ENCODE measurements around the gene HMGCS2.

Gene HMGCS2

DNA sequence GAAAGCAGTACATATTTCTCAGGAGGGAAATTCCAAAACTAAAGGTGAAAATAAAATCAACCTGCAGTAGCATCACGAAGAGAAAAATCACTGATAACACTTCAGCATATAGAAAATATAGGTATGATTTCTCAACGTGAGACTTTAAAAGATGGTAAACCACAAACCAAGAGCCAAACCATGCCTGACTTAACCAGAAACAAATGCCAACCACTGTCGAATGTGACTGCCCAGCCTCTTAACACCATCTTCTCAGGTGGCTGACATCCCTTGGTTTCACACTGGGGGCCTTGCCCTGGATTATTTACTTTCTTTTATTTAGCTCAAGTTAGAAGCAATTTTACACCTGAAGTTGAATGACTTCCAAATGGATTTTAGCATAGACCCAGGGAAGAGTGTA, 10.1 kb downstream of the HMGCS2 start:
- DNase-seq (ENCODE audit: low spot score) = no peak

- DNase-seq (ENCODE audit: low spot score) = no peak
These were observed 16.1 kb downstream of the HMGCS2 start for GRCh38 chr1:119752592-119752991.

- DNase-seq (ENCODE audit: low spot score) = no peak
These were observed 20.7 kb downstream of the HMGCS2 start for GRCh38 chr1:119748040-119748439.

- DNase-seq (ENCODE audit: low spot score) = no peak
These were observed 21.3 kb downstream of the HMGCS2 start for GRCh38 chr1:119747451-119747850.

GRCh38 chr1:119745034-119745433, 23.7 kb downstream of the HMGCS2 start:
- no peak for DNase-seq (ENCODE audit: low spot score)

- no peak for DNase-seq (ENCODE audit: low spot score)
These were observed 24.1 kb downstream of the HMGCS2 start for GRCh38 chr1:119744598-119744942.

- DNase-seq (ENCODE audit: low spot score) = peak; percentile 43
These were observed 24.7 kb downstream of the HMGCS2 start for GRCh38 chr1:119743776-119744597.

DNA sequence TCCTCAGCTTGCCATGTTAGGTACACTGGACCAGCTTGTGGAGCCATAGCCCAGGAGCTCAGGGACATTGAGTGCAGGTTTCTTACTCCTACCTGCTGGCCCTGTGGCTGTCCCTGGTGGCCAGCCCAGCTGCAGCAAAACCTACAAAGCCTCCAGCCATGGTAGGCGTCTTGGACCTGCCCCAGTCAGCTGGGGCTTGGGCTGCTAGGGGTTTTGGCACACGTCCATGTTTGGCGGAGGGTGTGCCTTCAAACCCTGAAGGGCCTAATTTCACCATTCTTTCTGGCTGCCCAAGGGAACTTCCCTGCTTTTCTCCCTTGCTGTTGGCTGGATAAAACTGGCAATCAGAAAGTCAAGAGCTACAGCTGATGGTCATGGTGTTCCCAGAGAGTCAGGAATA, 25.4 kb downstream of the HMGCS2 start:
- DNase-seq (ENCODE audit: low spot score) = no peak

- DNase-seq (ENCODE audit: low spot score) = no peak
These were observed 26.0 kb downstream of the HMGCS2 start for GRCh38 chr1:119742677-119743076.

- no peak for DNase-seq (ENCODE audit: low spot score)
These were observed 26.5 kb downstream of the HMGCS2 start for GRCh38 chr1:119742202-119742601.

DNA sequence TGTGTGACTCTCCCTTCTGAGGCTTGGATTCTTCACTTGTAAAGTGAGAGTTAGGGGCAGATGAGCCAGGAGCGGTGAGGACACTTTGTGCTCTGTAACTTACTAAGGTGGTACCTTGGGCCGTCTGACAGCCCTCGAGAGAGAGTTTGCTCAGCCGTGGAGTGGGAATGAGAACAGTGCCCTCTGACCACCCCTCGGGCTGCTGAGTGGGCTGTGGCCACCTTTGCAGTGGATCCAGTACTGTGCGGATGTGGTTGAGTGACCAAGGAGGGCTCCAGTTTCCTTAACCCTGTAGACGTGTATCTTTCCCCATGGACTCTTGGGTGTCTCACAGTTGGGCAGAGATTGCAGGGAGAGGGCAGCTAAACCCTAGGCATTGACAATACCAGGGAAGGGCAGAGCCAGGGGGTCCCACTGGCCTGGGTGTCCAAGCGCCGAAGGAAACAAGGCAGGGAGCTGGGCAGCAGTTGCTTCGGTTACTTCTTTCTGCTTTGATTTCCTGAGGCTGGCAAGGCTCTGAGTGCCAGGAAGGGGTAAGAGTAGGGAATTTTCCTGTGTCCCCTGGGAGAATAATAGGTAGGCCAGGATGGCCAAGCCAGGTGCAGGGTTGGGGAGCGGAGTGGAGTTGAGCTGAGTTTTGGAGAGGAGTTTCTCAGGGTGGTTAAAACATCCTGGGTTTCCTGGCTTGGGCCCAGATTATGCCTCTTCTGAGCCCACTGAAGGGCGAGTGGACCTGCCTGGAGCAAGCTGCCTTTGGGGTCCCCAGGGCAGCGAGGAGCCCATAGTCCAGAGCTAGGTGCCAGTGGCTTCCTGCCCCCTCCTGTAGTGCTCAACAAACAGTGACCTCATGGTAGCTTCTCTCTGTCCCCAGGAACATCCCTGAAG, 27.6 kb downstream of the HMGCS2 start:
- DNase-seq (ENCODE audit: low spot score) = no peak

DNA sequence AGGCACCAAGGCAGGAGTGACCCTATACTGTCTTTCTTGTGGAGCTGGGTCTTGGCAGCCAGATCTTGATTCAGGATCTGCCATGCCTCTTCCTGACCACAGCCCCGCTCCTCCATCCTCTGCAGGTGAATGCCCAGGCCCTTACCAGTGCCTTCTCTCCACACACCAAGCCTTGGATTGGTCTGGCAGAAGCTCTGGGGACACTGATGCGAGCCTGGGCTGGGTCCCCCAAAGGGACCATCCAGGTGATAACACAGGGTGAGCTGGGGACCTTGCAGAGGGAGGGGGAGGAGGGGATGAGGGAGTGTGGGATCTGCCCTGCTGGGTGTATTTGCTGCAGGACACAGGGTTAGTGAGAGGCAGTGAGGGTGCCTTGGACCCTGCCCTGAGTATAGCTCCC, 28.4 kb downstream of the HMGCS2 start:
- no peak for DNase-seq (ENCODE audit: low spot score)

GRCh38 chr1:119739150-119739549, 29.6 kb downstream of the HMGCS2 start:
- no peak for DNase-seq (ENCODE audit: low spot score)

DNA sequence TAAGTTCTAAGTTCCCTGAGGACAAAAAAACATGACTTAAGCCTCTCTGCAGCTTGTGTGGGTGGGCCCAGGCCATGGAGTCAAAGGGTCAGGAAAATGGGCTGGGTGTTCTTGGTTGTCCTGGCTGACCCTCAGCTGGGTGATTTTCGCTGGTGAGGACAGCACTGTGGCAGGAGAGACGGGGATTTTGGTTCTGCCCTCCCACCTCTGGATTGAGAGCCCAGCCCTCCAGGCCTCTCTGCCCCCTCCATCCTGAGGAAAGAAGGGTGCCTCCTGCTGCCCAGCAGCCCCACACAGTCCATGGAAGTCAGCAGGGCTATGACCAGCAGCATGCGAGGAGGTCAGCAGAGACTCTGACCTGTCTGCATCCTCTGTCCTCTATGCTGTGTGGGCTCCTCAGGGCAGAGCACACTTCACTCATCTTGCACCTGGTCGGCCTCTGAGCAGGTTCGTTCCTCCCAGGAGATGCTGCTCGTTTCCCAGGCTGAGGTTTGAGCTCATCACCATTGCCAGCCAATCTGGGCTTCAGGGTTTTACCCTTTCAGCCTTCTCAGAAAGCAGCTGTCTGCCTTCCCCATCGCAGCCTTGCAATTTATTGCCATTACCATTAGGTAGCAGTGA, 30.5 kb downstream of the HMGCS2 start:
- DNase-seq (ENCODE audit: low spot score) = no peak

DNA sequence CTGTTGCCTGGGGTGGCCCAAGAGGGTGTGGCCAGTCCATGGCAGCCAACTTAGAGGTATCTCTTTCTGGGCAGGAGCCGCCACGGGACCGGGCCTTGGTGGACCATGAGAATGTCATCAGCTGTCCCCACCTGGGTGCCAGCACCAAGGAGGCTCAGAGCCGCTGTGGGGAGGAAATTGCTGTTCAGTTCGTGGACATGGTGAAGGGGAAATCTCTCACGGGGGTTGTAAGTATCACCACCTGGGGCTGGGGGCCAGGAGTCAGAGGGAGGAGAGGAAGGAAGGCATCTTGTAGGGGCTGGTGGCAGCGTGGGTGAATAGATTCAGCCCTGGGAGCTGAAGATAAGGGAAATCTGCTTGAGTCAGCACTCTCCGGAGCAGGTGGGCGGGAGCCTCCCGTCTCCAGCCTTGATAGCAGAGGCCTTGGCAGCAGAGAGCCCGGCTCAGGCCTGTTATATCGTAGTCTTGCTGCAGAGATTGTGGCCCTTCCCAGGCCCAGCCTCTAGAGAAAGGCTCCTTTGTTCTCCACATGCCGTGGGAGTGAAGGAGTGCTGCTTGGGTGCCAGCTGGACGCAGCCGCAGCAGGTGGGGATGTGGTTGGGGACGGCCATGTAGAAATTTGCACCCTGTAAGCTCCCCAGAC, 31.5 kb downstream of the HMGCS2 start:
- DNase-seq (ENCODE audit: low spot score) = no peak

DNA sequence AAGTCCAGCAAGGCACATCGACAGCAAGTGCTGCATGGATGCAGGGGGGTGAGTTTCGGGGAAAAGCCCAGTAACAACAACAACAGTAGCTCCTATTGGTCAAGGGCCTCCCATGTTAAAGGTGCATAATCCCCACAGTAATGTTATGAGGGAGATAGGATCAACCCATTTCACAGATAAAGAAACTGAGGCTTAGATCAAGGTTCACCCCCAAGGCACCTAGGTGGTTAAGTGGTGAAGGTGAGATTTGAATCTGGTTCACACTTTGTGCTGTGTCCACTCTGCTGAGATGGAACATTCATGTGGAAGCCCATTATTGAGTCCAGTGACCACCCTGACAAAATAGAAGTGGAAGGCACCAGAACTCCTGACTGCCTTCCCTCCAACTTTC, 32.1 kb downstream of the HMGCS2 start:
- DNase-seq (ENCODE audit: low spot score) = no peak

GRCh38 chr1:119735217-119735616, 33.5 kb downstream of the HMGCS2 start:
- DNase-seq (ENCODE audit: low spot score) = no peak

DNA sequence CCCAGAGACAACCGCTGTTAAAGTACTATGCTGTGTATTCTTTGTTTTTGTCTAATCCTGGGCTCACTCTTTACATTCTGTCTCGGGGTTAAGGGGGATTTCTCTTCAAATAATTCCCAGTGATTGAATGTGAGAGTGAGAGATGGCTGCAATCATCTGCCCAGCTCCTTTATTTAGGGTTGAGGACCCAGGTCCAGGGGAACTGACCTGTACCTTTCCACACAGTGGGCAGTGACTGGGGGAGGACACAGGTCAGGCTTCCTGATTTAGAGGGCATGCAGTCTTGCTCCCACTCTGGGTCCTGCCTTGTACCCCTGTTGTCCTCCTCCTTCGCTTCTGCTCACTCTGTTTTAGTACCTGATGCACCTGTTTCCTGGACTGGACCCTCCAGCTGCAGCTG, 35.0 kb downstream of the HMGCS2 start:
- no peak for DNase-seq (ENCODE audit: low spot score)

GRCh38 chr1:119732465-119733168, 36.1 kb downstream of the HMGCS2 start:
- DNase-seq (ENCODE audit: low spot score) = no peak

DNA sequence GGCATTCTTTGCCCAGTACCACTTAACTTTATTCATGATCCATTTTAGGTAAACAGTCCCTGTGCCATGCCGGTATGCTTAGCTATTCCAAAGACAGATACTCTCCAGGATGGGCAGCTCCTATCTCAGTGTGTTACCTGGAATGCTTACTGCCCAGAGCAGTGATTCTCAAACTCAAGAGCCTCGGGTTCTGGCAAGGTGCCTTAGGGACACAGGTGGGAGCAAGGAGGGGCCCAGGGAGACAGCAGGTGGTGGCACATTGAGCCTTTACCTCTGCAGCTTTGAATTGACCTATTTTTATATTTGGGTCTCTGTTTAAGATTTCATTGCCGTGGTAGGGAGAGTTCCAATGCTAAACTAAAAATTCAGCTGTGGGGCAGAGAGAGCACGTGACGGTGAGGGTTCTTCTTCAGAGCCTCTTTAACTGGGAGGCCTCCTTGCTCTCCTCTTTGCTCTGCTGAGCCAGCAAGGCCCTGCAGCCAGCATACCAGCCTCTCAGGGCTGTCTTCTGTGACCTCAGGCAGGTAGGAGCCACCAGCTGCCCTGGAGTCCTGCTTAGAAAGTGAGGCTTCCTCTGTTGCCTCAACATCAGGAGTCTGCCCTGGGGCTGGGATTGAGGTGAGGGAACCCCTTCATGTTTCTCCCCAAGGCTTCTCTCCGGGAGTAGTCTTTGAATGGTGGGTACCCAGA, 36.8 kb downstream of the HMGCS2 start:
- DNase-seq (ENCODE audit: low spot score) = no peak

GRCh38 chr1:119731060-119731459, 37.6 kb downstream of the HMGCS2 start:
- DNase-seq (ENCODE audit: low spot score) = no peak
